ENCODE data around the gene MUC5AC. TPM values are rescaled to one million over a fixed set of nuclear protein-coding genes. Genes with fewer than 3 reads are reported as not detected.

The MUC5AC gene
- polyA plus RNA-seq, 1 donor from 2014 or later, result not detected

DNA sequence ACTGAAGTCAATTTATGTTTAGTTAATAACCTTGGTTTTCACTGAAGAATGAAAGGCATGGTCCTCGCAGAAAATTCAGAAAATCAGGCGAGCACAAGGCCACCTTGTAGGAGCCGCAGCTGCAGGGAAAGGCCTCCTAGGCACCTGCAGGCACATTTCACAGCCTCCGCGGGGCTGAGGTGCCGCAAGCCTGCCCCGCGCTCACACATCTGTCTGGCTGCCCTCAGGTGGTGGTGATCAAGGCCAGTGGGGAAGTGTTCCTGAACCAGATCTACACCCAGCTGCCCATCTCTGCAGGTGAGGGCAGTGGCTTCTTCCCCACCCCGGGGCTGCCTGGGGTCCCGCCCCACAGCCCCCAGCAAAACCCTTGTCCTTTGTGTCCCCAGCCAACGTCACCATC is 10.5 kb downstream of the MUC5AC start:
- no peaks in the 10 kb centered on the region for H3K9me3 ChIP-seq (ENCODE audit: low read length)
- no peak overlapping the region for H3K4me2 ChIP-seq (ENCODE audit: low read length)
- H3K79me2 ChIP-seq (replicated peaks; ENCODE audit: insufficient read depth, low read length), result no peaks in the 10 kb centered on the region
- TF ChIP-seq TAF1 (IDR thresholded peaks at IDR 0.05; ENCODE audit: low read depth) (no peak), POLR2AphosphoS5 (IDR thresholded peaks at IDR 0.05) (no peak), RAD21 (conservative IDR thresholded peaks at IDR 0.05) (no peak)
- TF ChIP-seq, protein P1, sequence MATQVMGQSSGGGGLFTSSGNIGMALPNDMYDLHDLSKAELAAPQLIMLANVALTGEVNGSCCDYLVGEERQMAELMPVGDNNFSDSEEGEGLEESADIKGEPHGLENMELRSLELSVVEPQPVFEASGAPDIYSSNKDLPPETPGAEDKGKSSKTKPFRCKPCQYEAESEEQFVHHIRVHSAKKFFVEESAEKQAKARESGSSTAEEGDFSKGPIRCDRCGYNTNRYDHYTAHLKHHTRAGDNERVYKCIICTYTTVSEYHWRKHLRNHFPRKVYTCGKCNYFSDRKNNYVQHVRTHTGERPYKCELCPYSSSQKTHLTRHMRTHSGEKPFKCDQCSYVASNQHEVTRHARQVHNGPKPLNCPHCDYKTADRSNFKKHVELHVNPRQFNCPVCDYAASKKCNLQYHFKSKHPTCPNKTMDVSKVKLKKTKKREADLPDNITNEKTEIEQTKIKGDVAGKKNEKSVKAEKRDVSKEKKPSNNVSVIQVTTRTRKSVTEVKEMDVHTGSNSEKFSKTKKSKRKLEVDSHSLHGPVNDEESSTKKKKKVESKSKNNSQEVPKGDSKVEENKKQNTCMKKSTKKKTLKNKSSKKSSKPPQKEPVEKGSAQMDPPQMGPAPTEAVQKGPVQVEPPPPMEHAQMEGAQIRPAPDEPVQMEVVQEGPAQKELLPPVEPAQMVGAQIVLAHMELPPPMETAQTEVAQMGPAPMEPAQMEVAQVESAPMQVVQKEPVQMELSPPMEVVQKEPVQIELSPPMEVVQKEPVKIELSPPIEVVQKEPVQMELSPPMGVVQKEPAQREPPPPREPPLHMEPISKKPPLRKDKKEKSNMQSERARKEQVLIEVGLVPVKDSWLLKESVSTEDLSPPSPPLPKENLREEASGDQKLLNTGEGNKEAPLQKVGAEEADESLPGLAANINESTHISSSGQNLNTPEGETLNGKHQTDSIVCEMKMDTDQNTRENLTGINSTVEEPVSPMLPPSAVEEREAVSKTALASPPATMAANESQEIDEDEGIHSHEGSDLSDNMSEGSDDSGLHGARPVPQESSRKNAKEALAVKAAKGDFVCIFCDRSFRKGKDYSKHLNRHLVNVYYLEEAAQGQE (IDR thresholded peaks at IDR 0.05; ENCODE audit: borderline replicate concordance), result no peak
- H3K36me3 ChIP-seq (ENCODE audit: insufficient read depth, low read length), result no peaks in the 10 kb centered on the region
- no peaks in the 10 kb centered on the region for H3K27me3 ChIP-seq (ENCODE audit: insufficient read depth, low read depth, low read length)
- no peak overlapping the region for H2AFZ ChIP-seq (ENCODE audit: low read depth, low read length)
- no peaks in the 10 kb centered on the region for H3K9me2 ChIP-seq (ENCODE audit: insufficient read depth, low read length)
- no peaks in the 10 kb centered on the region for H3F3A ChIP-seq (ENCODE audit: insufficient read depth, low read length, poor library complexity, severe bottlenecking)
- H4K20me1 ChIP-seq (ENCODE audit: insufficient read depth), result no peaks in the 10 kb centered on the region
- H3K9ac ChIP-seq (ENCODE audit: low read length), result no peak overlapping the region
- no peak overlapping the region for H3K27ac ChIP-seq (ENCODE audit: low read length)
- H3K4me3 ChIP-seq (ENCODE audit: low read length), result no peak overlapping the region

DNA sequence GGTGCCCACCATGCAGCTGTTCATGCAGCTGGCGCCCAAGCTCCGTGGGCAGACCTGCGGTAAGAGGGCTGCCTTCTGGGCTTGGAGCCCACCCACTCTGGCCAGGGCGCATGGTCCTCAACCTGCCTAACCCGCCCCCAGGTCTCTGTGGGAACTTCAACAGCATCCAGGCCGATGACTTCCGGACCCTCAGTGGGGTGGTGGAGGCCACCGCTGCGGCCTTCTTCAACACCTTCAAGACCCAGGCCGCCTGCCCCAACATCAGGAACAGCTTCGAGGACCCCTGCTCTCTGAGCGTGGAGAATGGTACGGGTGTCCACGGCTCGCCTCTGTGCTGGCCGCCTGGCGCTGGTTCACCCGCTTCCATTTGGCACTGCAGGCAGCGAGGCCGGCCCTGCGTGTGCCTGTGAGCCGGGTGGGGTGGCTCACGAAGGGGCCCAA is 11.0 kb downstream of the MUC5AC start:
- TF ChIP-seq, protein P2, sequence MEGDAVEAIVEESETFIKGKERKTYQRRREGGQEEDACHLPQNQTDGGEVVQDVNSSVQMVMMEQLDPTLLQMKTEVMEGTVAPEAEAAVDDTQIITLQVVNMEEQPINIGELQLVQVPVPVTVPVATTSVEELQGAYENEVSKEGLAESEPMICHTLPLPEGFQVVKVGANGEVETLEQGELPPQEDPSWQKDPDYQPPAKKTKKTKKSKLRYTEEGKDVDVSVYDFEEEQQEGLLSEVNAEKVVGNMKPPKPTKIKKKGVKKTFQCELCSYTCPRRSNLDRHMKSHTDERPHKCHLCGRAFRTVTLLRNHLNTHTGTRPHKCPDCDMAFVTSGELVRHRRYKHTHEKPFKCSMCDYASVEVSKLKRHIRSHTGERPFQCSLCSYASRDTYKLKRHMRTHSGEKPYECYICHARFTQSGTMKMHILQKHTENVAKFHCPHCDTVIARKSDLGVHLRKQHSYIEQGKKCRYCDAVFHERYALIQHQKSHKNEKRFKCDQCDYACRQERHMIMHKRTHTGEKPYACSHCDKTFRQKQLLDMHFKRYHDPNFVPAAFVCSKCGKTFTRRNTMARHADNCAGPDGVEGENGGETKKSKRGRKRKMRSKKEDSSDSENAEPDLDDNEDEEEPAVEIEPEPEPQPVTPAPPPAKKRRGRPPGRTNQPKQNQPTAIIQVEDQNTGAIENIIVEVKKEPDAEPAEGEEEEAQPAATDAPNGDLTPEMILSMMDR (IDR thresholded peaks at IDR 0.05; ENCODE audit: poor library complexity, severe bottlenecking), result no peak
- TF ChIP-seq EZH2 (IDR thresholded peaks at IDR 0.05; ENCODE audit: borderline replicate concordance, insufficient read depth, low read length, poor library complexity, severe bottlenecking) (no peak), POLR2AphosphoS5 (IDR thresholded peaks at IDR 0.05) (no peak), EP300 (conservative IDR thresholded peaks at IDR 0.05; ENCODE audit: poor library complexity, severe bottlenecking) (no peak), MXI1 (conservative IDR thresholded peaks at IDR 0.05; ENCODE audit: poor library complexity, severe bottlenecking) (no peak), SMC3 (conservative IDR thresholded peaks at IDR 0.05; ENCODE audit: poor library complexity) (no peak), TAF1 (IDR thresholded peaks at IDR 0.05; ENCODE audit: low read depth) (no peak), RAD21 (conservative IDR thresholded peaks at IDR 0.05) (no peak)
- TF ChIP-seq, protein P1 (IDR thresholded peaks at IDR 0.05; ENCODE audit: borderline replicate concordance), result no peak
- Histone ChIP-seq H3K36me3 (ENCODE audit: insufficient read depth, low read length) (no peaks in the 10 kb centered on the region), H3K27ac (ENCODE audit: low read length) (no peak overlapping the region), H3K9ac (ENCODE audit: low read length) (no peak overlapping the region), H2AFZ (ENCODE audit: low read depth, low read length) (no peak overlapping the region), H3K79me2 (replicated peaks; ENCODE audit: insufficient read depth, low read length) (no peaks in the 10 kb centered on the region), H3F3A (ENCODE audit: insufficient read depth, low read length, poor library complexity, severe bottlenecking) (no peaks in the 10 kb centered on the region), H3K4me3 (ENCODE audit: low read length) (no peak overlapping the region), H3K9me3 (ENCODE audit: low read length) (no peaks in the 10 kb centered on the region), H4K20me1 (ENCODE audit: insufficient read depth) (no peaks in the 10 kb centered on the region), H3K4me2 (ENCODE audit: low read length) (no peak overlapping the region), H3K9me2 (ENCODE audit: insufficient read depth, low read length) (no peaks in the 10 kb centered on the region), H3K27me3 (ENCODE audit: insufficient read depth, low read depth, low read length) (no peaks in the 10 kb centered on the region)
